PC-9 (cell line): ENCODE measurements around the gene KCNH4.

Source experiments
- EZH2 ChIP-seq: fragments of 200-600 bp; sonication (generic); IDR thresholded peaks from 2 replicates; pipeline ENCODE4 v1.8.0; 2017; ENCODE audit warnings: antibody characterized with exemption, low read depth
- TF ChIP-seq, protein P1 (sequence below): fragments of 200-600 bp; sonication (generic); conservative IDR thresholded peaks from 2 replicates; pipeline ENCODE4 v1.6.1; 2017; ENCODE audit warnings: mixed run types, antibody characterized with exemption, mild to moderate bottlenecking, moderate library complexity

DNA sequence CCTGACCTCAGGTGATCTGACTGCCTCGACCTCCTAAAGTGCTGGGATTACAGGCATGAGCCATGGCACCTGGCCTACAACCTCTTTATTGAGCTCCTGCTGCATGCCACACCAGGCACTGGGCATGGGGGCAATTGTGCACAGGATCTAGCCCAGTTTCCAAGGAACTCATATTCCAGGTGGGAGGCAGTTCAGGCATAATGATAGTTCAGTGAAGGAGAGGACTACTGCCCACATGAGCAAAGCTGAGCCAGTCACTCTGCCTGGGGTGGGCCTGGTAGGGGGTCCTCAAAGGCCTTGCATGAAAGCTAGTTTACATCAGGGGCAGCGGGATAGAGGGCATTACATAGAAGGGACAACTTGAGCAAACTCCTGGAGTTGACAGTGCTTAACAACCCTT is 6.9 kb upstream of the KCNH4 start:
- TF ChIP-seq, protein P1, sequence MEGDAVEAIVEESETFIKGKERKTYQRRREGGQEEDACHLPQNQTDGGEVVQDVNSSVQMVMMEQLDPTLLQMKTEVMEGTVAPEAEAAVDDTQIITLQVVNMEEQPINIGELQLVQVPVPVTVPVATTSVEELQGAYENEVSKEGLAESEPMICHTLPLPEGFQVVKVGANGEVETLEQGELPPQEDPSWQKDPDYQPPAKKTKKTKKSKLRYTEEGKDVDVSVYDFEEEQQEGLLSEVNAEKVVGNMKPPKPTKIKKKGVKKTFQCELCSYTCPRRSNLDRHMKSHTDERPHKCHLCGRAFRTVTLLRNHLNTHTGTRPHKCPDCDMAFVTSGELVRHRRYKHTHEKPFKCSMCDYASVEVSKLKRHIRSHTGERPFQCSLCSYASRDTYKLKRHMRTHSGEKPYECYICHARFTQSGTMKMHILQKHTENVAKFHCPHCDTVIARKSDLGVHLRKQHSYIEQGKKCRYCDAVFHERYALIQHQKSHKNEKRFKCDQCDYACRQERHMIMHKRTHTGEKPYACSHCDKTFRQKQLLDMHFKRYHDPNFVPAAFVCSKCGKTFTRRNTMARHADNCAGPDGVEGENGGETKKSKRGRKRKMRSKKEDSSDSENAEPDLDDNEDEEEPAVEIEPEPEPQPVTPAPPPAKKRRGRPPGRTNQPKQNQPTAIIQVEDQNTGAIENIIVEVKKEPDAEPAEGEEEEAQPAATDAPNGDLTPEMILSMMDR, result no peak
- TF ChIP-seq EZH2, result no peak
